PFSK-1 (cell line): ENCODE data around the gene TXNDC12.

Source experiments
- FOXP2 ChIP-seq: optimal IDR thresholded peaks from 2 replicates; pipeline ENCODE3; 2011; ENCODE audit warnings: borderline replicate concordance, control low read depth, inconsistent platforms; ENCODE audit not compliant: insufficient read depth; ENCODE audit errors: extremely low read length, extremely low read depth
- POLR2AphosphoS5 ChIP-seq: IDR thresholded peaks from 2 replicates; pipeline ENCODE4 v1.6.1; 2012; ENCODE audit warnings: low read depth, mild to moderate bottlenecking, control low read depth, low read length, moderate library complexity
- SIN3A ChIP-seq: IDR thresholded peaks from 2 replicates; pipeline ENCODE4 v1.6.1; 2012; ENCODE audit warnings: mild to moderate bottlenecking, low read length, moderate library complexity, borderline replicate concordance; ENCODE audit not compliant: insufficient read depth
- TAF1 ChIP-seq: IDR thresholded peaks from 2 replicates; pipeline ENCODE4 v1.6.1; 2012; ENCODE audit warnings: low read length, control low read depth, borderline replicate concordance; ENCODE audit not compliant: insufficient read depth
- TF ChIP-seq, protein P1 (sequence below), 2 experiments: IDR thresholded peaks; 2 replicates each; pipeline versions ENCODE4 v1.6.1 to v1.8.0; 2011 to 2012; ENCODE audit warnings: low read depth in 2 of 2, low read length in 2 of 2, control low read depth in 1 of 2, inconsistent platforms in 1 of 2, mild to moderate bottlenecking in 1 of 2, moderate library complexity in 1 of 2; ENCODE audit not compliant: insufficient read depth in 1 of 2

TXNDC12 gene

DNA sequence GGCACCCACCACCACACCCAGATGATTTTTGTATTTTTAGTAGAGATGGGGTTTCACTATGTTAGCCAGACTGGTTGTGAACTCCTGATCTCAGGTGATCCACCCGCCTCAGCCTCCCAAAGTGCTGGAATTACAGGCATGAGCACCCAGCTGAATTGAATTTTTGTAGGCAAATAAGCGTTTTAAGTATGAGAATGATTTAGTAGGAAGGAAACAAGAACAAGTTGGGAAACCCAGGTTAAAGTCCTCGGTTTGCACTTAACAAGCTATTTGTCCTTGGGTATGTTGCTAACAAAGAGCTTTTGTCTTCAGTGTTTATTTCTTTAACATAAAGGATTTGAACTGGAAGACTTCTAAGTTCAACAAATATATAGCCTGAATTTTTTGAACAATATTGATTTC is 25.0 kb upstream of the TXNDC12 start:
- no peak for TF ChIP-seq FOXP2
- TF ChIP-seq SIN3A = no peak
- TF ChIP-seq POLR2AphosphoS5 = no peak
- TF ChIP-seq, protein P1, sequence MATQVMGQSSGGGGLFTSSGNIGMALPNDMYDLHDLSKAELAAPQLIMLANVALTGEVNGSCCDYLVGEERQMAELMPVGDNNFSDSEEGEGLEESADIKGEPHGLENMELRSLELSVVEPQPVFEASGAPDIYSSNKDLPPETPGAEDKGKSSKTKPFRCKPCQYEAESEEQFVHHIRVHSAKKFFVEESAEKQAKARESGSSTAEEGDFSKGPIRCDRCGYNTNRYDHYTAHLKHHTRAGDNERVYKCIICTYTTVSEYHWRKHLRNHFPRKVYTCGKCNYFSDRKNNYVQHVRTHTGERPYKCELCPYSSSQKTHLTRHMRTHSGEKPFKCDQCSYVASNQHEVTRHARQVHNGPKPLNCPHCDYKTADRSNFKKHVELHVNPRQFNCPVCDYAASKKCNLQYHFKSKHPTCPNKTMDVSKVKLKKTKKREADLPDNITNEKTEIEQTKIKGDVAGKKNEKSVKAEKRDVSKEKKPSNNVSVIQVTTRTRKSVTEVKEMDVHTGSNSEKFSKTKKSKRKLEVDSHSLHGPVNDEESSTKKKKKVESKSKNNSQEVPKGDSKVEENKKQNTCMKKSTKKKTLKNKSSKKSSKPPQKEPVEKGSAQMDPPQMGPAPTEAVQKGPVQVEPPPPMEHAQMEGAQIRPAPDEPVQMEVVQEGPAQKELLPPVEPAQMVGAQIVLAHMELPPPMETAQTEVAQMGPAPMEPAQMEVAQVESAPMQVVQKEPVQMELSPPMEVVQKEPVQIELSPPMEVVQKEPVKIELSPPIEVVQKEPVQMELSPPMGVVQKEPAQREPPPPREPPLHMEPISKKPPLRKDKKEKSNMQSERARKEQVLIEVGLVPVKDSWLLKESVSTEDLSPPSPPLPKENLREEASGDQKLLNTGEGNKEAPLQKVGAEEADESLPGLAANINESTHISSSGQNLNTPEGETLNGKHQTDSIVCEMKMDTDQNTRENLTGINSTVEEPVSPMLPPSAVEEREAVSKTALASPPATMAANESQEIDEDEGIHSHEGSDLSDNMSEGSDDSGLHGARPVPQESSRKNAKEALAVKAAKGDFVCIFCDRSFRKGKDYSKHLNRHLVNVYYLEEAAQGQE (IDR thresholded peaks at IDR 0.05; ENCODE audit: insufficient read depth in 1 of 2, low read depth in 2 of 2, low read length in 2 of 2) = no peak
- no peak for TF ChIP-seq TAF1

DNA sequence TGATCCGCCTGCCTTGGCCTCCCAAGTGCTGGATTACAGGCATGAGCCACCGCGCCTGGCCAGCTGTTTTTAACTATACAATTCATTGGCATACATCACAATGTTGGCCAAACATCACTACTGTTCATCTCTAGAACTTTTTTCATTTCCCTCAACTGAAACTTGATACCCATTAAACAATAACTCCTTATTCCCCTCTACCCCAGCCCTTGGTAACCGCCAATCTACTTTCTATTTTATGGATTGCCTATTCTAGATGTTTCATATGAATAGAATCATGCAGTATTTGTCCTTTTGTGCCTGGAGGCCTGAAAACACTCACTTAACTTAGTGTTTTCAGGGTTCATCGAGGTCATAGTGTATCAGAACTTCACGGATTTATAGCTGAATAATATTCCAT is 17.3 kb upstream of the TXNDC12 start:
- no peak for TF ChIP-seq SIN3A
- no peak for TF ChIP-seq TAF1
- TF ChIP-seq, protein P1 (IDR thresholded peaks at IDR 0.05; ENCODE audit: insufficient read depth in 1 of 2, low read depth in 2 of 2, low read length in 2 of 2) = no peak
- TF ChIP-seq FOXP2 = no peak

DNA sequence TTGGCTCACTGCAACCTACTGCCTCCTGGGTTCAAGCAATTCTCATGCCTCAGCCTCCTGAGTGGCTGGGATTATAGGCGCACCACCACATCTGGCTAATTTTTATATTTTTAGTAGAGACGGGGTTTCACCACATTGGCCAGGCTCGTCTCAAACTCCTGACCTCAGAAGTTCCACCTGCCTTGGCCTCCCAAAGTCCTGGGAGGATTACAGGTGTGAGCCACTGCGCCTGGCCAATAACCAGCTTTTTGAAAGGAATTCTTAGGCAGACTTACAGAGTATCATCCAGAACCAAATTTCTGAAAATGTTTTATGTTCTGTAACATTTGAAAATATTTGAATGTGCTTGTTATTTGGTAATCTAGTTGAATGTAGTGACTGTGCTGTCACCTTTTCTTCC is 15.7 kb upstream of the TXNDC12 start:
- TF ChIP-seq FOXP2 (no peak), SIN3A (no peak), TAF1 (no peak), POLR2AphosphoS5 (no peak)
- TF ChIP-seq, protein P1 (IDR thresholded peaks at IDR 0.05; ENCODE audit: insufficient read depth in 1 of 2, low read depth in 2 of 2, low read length in 2 of 2) = no peak

DNA sequence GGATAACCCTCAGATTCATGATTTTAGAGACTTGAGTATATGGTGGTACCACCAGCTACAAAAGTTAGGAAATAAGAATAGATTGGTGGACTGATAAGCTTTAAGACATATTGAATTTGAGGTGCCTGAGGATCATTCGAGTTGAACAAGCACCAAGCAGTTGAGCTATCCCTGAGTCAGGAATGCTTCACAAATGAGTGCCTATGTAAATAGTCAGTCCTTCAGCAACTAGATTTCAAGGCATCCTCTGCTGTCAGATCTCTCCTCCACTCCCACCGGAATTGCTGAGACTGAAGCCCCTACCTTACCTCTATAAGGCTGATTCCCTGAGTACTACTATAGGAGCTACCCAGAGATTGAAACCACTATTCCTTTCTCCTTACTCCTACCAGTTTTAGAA is 8.2 kb upstream of the TXNDC12 start:
- TF ChIP-seq FOXP2 (no peak), TAF1 (no peak), SIN3A (no peak), POLR2AphosphoS5 (no peak)
- TF ChIP-seq, protein P1 (IDR thresholded peaks at IDR 0.05; ENCODE audit: insufficient read depth in 1 of 2, low read depth in 2 of 2, low read length in 2 of 2) = no peak

DNA sequence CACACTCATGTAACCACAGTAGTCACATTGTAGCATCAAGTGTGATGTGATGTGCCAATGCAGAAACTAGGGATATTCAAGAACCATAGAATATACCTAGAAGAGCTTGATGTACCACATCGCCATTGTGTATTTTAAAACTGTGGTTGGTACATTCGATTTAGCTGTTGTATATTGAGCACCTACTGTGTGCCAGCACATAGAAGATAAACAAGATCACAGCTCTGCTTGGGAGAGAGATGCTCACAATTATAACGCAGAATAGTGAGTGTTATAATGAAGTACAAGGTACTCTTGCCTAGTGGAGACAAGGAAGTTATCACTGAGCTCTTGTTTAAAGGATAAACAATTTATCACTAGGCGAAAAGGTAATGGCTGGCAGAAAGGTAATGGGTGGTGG is 5.8 kb upstream of the TXNDC12 start:
- TF ChIP-seq POLR2AphosphoS5 = no peak
- TF ChIP-seq, protein P1 (IDR thresholded peaks at IDR 0.05; ENCODE audit: insufficient read depth in 1 of 2, low read depth in 2 of 2, low read length in 2 of 2) = no peak
- no peak for TF ChIP-seq FOXP2
